Pancreas (tissue), 10 donors: ENCODE measurements around the gene VPS26B. TPM values are rescaled to one million over a fixed set of nuclear protein-coding genes. Genes with fewer than 3 reads are reported as not detected.
A peak's percentile ranks its signal among the peaks of the same experiment; 100 is the strongest.

Experiments used
- ATAC-seq, 4 donors: fragments of 200-7000 bp; cut with Tn5 transposase; one replicate each; pipeline versions ENCODE4 v1.8.0 to v1.9.1; 2020; ENCODE audit warnings: mild to moderate bottlenecking in 4 of 4, moderate library complexity in 4 of 4
- DNase-seq, 6 donors: peaks; one replicate each; pipeline ENCODE4 v3.0.0-alpha.2; 2020
- FAIRE-seq: peaks from 2 replicates; lab custom pipeline; 2012; peaks lifted over from hg19 to GRCh38; lab: Jason Lieb, UNC
- H3K27ac ChIP-seq, 4 donors: fragments of 200-600 bp; sonication (generic); 1 replicate in 3 of 4; 2 replicates in 1 of 4; pipeline versions ENCODE4 v1.5.0 to v1.8.0; 2020
- H3K27me3 ChIP-seq, 4 donors: fragments of 200-600 bp; one replicate each; pipeline ENCODE4 v1.8.0; 2021
- H3K36me3 ChIP-seq, 3 donors: fragments of 200-600 bp; sonication (generic) in 1 of 3; one replicate each; pipeline versions ENCODE4 v1.5.0 to v1.8.0; 2020 to 2021
- H3K4me1 ChIP-seq, 3 donors: fragments of 200-600 bp; one replicate each; pipeline ENCODE4 v1.8.0; 2021
- H3K4me3 ChIP-seq, 4 donors: fragments of 200-600 bp; sonication (generic) in 2 of 4; one replicate each; pipeline versions ENCODE4 v1.5.0 to v1.8.0; 2020 to 2021
- H3K9me3 ChIP-seq, 4 donors: fragments of 200-600 bp; one replicate each; pipeline ENCODE4 v1.8.0; 2021
- WGBS, 2 donors: extraction: QIAGEN DNeasy Blood & Tissue Kit; methylation state at CpG; one replicate each; pipeline ENCODE4 v1.1.7; 2013; 5-methylcytosine and 5-hydroxymethylcytosine counted together
- intact Hi-C, 3 donors: fragments of 100-400 bp; cut with DNase I; formaldehyde crosslinking; loops; one replicate each; pipeline versions ENCODE4 v1.11.1 to v1.14.2; 2022
- polyA plus RNA-seq, 2 donors: library from polyadenylated mRNA; stranded (reverse); fragments of 200-250 nt; gene quantifications; one replicate each; pipeline ENCODE4 v1.2.3, GENCODE V29; 2013
- total RNA-seq, 6 donors: library from RNA; stranded (reverse); fragmentation: NEBNext Ultra II Directional in 4 of 6; extraction: Animal tissue kit (Norgen Biotek cat#: 25700) in 4 of 6; gene quantifications; one replicate each; pipeline versions ENCODE4 v1.2.1 to v1.2.4, GENCODE V29; 2021 to 2023
- TF ChIP-seq, protein P1 (sequence below), 4 donors: fragments of 200-600 bp; sonication (generic) in 3 of 4; IDR thresholded peaks; one replicate each; pipeline versions ENCODE4 v1.5.0 to v1.8.0; 2021; ENCODE audit warnings: antibody characterized with exemption in 4 of 4
- donor health status: healthy with polysubstance abuse.
- donor health status: DM: no; HTN: no; CAD: no; lungs with moderate emphysema.
- donor health status: DM: no; HTN: no; CAD: no.
- donor health status: control.
- donor health status: control.
- donor health status: Bipolar disorder and iron deficiency.
- donor health status: DM: yes; HTN: yes; CAD: no.
- donor health status: DM: no; HTN: no; CAD: no.
- donor health status: DM: no; HTN: no; CAD: no.
- donor health status: DM: yes; HTN: yes; CAD: no.

The VPS26B gene
- total and polyA plus RNA-seq, 8 donors: 18.1 to 30.3 (median 26.5) TPM

DNA sequence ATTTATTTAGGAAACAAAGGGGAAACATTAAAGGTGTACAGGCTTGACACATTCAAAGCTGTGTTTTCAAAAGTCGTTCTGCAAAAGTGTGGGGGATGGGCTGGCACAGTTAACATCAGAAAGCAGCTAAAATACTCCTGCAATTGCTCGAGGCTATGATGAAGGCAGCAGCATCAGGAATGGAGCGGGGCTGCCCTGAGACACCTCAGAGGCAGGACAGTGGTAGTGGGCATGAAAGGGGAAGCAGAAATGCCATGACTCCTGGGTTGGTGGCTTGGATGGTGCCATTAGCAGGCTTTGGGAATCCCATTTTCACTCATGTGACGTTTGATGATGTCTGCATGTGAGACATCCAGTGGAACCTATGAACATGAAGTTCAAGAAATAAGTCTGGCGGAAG is 1.4 kb upstream of the VPS26B start:
- ATAC-seq (no peak), FAIRE-seq (no peak), DNase-seq (no peak)
- Histone ChIP-seq H3K4me1 (peaks cover 0 to 30% (median 9%) of the 10 kb centered on the region in 3 donors), H3K36me3 (no peaks in the 10 kb centered on the region), H3K4me3 (peak overlapping the region; percentile 65 to 76 (median 72)), H3K27ac (no peak overlapping the region), H3K27me3 (no peaks in the 10 kb centered on the region), H3K9me3 (no peaks in the 10 kb centered on the region)
- WGBS, 2 donors: 13 to 16% methylated on average over 5 of the region's 5 CpGs
- intact Hi-C loops: no loop called here
- TF ChIP-seq, protein P1, sequence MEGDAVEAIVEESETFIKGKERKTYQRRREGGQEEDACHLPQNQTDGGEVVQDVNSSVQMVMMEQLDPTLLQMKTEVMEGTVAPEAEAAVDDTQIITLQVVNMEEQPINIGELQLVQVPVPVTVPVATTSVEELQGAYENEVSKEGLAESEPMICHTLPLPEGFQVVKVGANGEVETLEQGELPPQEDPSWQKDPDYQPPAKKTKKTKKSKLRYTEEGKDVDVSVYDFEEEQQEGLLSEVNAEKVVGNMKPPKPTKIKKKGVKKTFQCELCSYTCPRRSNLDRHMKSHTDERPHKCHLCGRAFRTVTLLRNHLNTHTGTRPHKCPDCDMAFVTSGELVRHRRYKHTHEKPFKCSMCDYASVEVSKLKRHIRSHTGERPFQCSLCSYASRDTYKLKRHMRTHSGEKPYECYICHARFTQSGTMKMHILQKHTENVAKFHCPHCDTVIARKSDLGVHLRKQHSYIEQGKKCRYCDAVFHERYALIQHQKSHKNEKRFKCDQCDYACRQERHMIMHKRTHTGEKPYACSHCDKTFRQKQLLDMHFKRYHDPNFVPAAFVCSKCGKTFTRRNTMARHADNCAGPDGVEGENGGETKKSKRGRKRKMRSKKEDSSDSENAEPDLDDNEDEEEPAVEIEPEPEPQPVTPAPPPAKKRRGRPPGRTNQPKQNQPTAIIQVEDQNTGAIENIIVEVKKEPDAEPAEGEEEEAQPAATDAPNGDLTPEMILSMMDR (IDR thresholded peaks at IDR 0.05): no peak

DNA sequence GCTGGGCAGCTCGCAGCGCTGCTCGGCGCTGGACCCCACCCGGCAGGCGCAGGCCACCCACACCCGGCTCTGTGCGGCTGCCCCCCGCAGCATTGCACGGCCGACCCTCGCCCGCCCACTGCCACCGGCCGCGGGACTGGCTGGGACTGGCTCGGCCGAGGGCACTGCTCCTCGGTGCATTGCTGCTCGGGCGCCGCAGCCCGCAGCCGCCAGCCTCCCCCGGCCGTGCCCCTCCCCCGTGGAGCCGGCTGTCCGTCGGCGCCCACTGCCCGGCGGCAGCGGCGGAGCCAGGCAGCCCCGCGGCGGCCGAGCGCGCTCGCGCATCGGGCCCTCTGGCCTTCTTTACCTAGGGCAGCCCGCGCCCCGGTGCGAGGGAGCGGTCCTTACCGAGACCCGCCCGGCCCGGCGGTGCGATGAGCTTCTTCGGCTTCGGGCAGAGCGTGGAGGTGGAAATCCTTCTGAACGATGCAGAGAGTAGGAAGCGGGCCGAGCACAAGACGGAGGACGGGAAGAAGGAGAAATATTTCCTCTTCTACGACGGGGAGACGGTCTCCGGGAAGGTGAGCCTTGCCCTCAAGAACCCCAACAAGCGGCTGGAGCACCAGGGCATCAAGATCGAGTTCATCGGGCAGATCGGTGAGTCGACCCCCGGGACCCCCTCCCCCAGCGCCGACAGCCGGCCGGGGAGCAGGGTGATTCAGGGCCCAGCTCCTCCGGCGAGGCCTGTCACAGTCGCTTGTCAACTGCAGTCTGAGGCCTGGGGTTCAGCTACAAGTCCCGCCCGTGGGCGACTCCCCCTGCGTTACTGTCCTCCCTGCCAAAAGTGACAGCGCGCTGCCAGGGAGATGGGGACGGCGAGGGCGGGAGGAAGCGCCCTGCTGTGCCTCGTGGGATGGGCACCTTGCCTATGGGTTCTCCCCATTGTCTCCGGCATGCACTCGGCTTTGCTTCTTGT is 516 bp downstream of the VPS26B start:
- no peaks in the 10 kb centered on the region for H3K36me3 ChIP-seq
- intact Hi-C loops: no loop called here
- peak overlapping the region; percentile 89 to 97 (median 94) for H3K27ac ChIP-seq
- peak overlapping the region; percentile 65 to 76 (median 72) for H3K4me3 ChIP-seq
- no peaks in the 10 kb centered on the region for H3K9me3 ChIP-seq
- DNase-seq (peak; percentile 28 to 82 (median 49)), ATAC-seq (peak; percentile 20 to 51 (median 32)), FAIRE-seq (no peak)
- TF ChIP-seq, protein P1 (IDR thresholded peaks at IDR 0.05): no peak
- peaks cover 0 to 30% (median 9%) of the 10 kb centered on the region in 3 donors for H3K4me1 ChIP-seq
- no peaks in the 10 kb centered on the region for H3K27me3 ChIP-seq
- WGBS, 2 donors: 0% methylated on average over 71 to 93 of the region's 93 CpGs

DNA sequence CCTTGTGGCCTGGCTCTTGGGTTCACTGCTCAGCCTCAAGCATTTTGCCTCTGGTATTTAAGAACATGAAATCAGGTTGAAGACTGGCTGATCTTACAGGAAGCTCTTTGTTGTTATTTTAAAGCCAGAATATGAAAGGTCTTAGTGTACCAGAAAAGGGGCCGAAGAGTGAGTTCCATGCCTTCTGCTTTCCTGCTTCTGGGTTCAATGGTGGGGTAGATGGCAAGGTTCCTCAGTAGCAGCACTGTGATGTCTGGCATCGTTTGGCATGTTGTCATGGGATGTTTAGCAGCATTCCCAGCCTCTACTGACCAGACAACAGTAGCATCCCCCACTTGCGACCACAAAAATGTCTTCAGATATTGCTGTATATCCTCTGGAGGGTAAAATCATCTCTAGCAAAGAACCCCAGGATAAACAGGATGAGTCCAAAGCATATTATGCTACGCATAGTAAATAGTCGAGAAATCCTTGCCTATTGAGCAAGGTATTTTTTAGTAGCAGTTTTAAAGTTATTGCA is 2.4 kb downstream of the VPS26B start:
- WGBS, 2 donors: 80 to 83% methylated on average over 5 of the region's 5 CpGs
- FAIRE-seq (no peak), ATAC-seq (no peak), DNase-seq (no peak)
- H3K9me3 ChIP-seq: no peaks in the 10 kb centered on the region
- peaks cover 0 to 30% (median 9%) of the 10 kb centered on the region in 3 donors for H3K4me1 ChIP-seq
- H3K4me3 ChIP-seq: peak overlapping the region in 1 of 4 donors; percentile 76
- H3K36me3 ChIP-seq: no peaks in the 10 kb centered on the region
- intact Hi-C loops: no loop called here
- TF ChIP-seq, protein P1 (IDR thresholded peaks at IDR 0.05): no peak
- H3K27ac ChIP-seq: no peak overlapping the region
- no peaks in the 10 kb centered on the region for H3K27me3 ChIP-seq

DNA sequence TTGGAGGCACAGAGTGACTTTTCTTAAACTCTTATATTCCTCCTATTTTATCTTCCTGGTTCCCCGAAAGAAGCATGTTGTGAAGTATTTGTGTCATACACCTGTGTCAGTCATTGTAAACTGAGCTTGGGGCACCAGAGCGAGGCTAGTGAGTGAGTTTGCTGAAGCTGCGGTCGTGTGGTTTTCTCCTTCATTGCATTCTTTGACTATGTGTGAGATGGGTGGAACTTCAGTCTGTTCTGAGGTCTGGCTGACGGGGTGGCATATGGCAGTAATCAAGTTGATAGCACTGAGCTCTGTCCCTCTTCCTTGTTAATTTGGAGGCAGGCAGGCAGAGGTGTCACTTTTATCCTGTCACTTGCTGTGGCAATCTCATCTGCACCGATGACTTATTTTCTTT is 4.2 kb downstream of the VPS26B start:
- DNase-seq (no peak), FAIRE-seq (no peak), ATAC-seq (no peak)
- TF ChIP-seq, protein P1 (IDR thresholded peaks at IDR 0.05): no peak
- whole genome bisulfite sequencing, 2 donors: 88 to 91% methylated on average over 6 of the region's 6 CpGs
- peaks cover 0 to 22% (median 9%) of the 10 kb centered on the region in 3 donors for H3K4me1 ChIP-seq
- H3K27me3 ChIP-seq: no peaks in the 10 kb centered on the region
- no peak overlapping the region for H3K27ac ChIP-seq
- intact Hi-C loops: no loop called here
- no peaks in the 10 kb centered on the region for H3K9me3 ChIP-seq
- no peak overlapping the region for H3K4me3 ChIP-seq
- H3K36me3 ChIP-seq: no peaks in the 10 kb centered on the region
